ENCODE results near the gene BHLHE40. TPM values are rescaled to one million over a fixed set of nuclear protein-coding genes. Genes with fewer than 3 reads are reported as not detected.

Gene BHLHE40
- total and polyA plus RNA-seq, 10 of the 15 experiments (the other 5 are each of a cell fraction or from before 2014, with no cell fraction given), result 25.2 to 106 (median 51.4) TPM

- BruUV-seq (replicated peaks), result no TSS peak
- Histone ChIP-seq H3K36me3 (ENCODE audit: control insufficient read depth in 2 of 2, insufficient read depth in 2 of 2, low read length in 1 of 2) (no peaks in the 10 kb centered on the region), H3K79me2 (ENCODE audit: control insufficient read depth, insufficient read depth, low read length) (no peaks in the 10 kb centered on the region), H3K4me2 (ENCODE audit: control insufficient read depth, insufficient read depth) (no peak overlapping the region), H3K27me3 (replicated peaks in 1 of 2; ENCODE audit: control insufficient read depth in 2 of 2, insufficient read depth in 2 of 2, low read length in 1 of 2) (no peaks in the 10 kb centered on the region), H3K9me3 (replicated peaks; ENCODE audit: control insufficient read depth, insufficient read depth, low read length) (no peaks in the 10 kb centered on the region; the same call in 2 of the 3 replicates), H3K4me1 (ENCODE audit: control insufficient read depth, insufficient read depth, low read length) (0 out of 2 replicates have a peak, but pooled peaks cover 9% of the 10 kb centered on the region), H3K9ac (ENCODE audit: control insufficient read depth, insufficient read depth, low read length) (no peak overlapping the region), H3K27ac (ENCODE audit: control insufficient read depth, insufficient read depth) (no peak overlapping the region), H2AFZ (ENCODE audit: control insufficient read depth, low read depth, low read length) (no peak overlapping the region), H3K4me3 (no peak overlapping the region), H4K20me1 (ENCODE audit: control insufficient read depth, insufficient read depth) (no peaks in the 10 kb centered on the region)
- DNase-seq (ENCODE audit: low read depth, low spot score) (no peak), ATAC-seq (no peak), FAIRE-seq (no peak)
- SMC1A ChIA-PET (ENCODE audit: uncharacterized antibody, unreplicated experiment), result interaction anchor here (1.5 kb wide), 1 partner anchor 13 kb away, joined by 4 read pairs; no protein-coding TSS in a partner anchor
- POLR2A ChIA-PET, result no interaction called here
- CTCF ChIA-PET, result no interaction called here
- RAD21 ChIA-PET (ENCODE audit: unreplicated experiment), result interaction anchor here (2.4 kb wide), 1 partner anchor 32 kb away, joined by 6 read pairs; no protein-coding TSS in a partner anchor
- intact Hi-C loops (cut with micrococcal nuclease; ENCODE audit: unreplicated experiment) (no loop called here), in situ Hi-C loops (cut with MboI) (no loop called here)
- TF ChIP-seq RCOR1 (conservative IDR thresholded peaks at IDR 0.05; ENCODE audit: low read depth, low read length) (no peak), NFYA (IDR thresholded peaks at IDR 0.05; ENCODE audit: borderline replicate concordance, low read depth, low read length) (no peak), NR2F1 (conservative IDR thresholded peaks at IDR 0.05) (no peak), SREBF2 (IDR thresholded peaks at IDR 0.05; ENCODE audit: low read length) (no peak), SMAD5 (IDR thresholded peaks at IDR 0.05; ENCODE audit: low read depth) (no peak), KLF5 (IDR thresholded peaks at IDR 0.05; ENCODE audit: partially characterized antibody) (no peak), SP1 (IDR thresholded peaks at IDR 0.05; ENCODE audit: low read depth, low read length) (no peak), EP300 (IDR thresholded peaks at IDR 0.05; ENCODE audit: borderline replicate concordance in 1 of 2, control insufficient read depth in 1 of 2, low read depth in 2 of 2, low read length in 2 of 2) (no peak), MEF2A (IDR thresholded peaks at IDR 0.05; ENCODE audit: insufficient read depth, low read depth, low read length) (no peak), ZZZ3 (IDR thresholded peaks at IDR 0.05; ENCODE audit: control insufficient read depth, insufficient read length, low read depth) (no peak), HDGF (IDR thresholded peaks at IDR 0.05) (no peak), GABPA (IDR thresholded peaks at IDR 0.05; ENCODE audit: low read depth) (no peak), ZBTB40 (IDR thresholded peaks at IDR 0.05; ENCODE audit: borderline replicate concordance) (no peak), FOS (IDR thresholded peaks at IDR 0.05; ENCODE audit: borderline replicate concordance, extremely low read depth, insufficient read length) (no peak), RFX5 (IDR thresholded peaks at IDR 0.05; ENCODE audit: low read depth, low read length) (no peak), PML (IDR thresholded peaks at IDR 0.05; ENCODE audit: low read length) (no peak), SMARCA5 (IDR thresholded peaks at IDR 0.05) (no peak)
- TF ChIP-seq, protein P1, sequence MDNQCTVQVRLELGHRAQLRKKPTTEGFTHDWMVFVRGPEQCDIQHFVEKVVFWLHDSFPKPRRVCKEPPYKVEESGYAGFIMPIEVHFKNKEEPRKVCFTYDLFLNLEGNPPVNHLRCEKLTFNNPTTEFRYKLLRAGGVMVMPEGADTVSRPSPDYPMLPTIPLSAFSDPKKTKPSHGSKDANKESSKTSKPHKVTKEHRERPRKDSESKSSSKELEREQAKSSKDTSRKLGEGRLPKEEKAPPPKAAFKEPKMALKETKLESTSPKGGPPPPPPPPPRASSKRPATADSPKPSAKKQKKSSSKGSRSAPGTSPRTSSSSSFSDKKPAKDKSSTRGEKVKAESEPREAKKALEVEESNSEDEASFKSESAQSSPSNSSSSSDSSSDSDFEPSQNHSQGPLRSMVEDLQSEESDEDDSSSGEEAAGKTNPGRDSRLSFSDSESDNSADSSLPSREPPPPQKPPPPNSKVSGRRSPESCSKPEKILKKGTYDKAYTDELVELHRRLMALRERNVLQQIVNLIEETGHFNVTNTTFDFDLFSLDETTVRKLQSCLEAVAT (IDR thresholded peaks at IDR 0.05), result no peak
- TF ChIP-seq, protein P2, sequence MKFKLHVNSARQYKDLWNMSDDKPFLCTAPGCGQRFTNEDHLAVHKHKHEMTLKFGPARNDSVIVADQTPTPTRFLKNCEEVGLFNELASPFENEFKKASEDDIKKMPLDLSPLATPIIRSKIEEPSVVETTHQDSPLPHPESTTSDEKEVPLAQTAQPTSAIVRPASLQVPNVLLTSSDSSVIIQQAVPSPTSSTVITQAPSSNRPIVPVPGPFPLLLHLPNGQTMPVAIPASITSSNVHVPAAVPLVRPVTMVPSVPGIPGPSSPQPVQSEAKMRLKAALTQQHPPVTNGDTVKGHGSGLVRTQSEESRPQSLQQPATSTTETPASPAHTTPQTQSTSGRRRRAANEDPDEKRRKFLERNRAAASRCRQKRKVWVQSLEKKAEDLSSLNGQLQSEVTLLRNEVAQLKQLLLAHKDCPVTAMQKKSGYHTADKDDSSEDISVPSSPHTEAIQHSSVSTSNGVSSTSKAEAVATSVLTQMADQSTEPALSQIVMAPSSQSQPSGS (IDR thresholded peaks at IDR 0.05; ENCODE audit: low read length), result no peak
- 87% methylated on average over 4 of the region's 4 CpGs for WGBS (ENCODE audit: insufficient coverage, insufficient replicate concordance, low lambda C conversion rate, missing lambda C conversion rate)
Observed at GRCh38 chr3:4940985-4941384, 38.3 kb upstream of the BHLHE40 start.

Data from GM12878 (cell line).